NCI-H187 (cell line): ENCODE results near the gene SPNS2.

Source experiments
- DNase-seq, 2 experiments: peaks; one replicate each; lab custom pipeline; 2025; lab: John Stamatoyannopoulos, UW

Gene SPNS2

GRCh38 chr17:4480929-4481898, 17.5 kb upstream of the SPNS2 start:
- no peak for DNase-seq

- DNase-seq = no peak
Observed at GRCh38 chr17:4482338-4483011, 16.2 kb upstream of the SPNS2 start.

GRCh38 chr17:4483012-4483840, 15.5 kb upstream of the SPNS2 start:
- no peak for DNase-seq

- no peak for DNase-seq
Observed at GRCh38 chr17:4485676-4486646, 12.7 kb upstream of the SPNS2 start.

GRCh38 chr17:4487296-4487695, 11.4 kb upstream of the SPNS2 start:
- DNase-seq = no peak

- no peak for DNase-seq
Observed at GRCh38 chr17:4487820-4488716, 10.6 kb upstream of the SPNS2 start.

- no peak for DNase-seq
Observed at GRCh38 chr17:4488989-4489595, 9.6 kb upstream of the SPNS2 start.

- no peak for DNase-seq
Observed at GRCh38 chr17:4490109-4490591, 8.5 kb upstream of the SPNS2 start.

GRCh38 chr17:4490637-4491061, 8.0 kb upstream of the SPNS2 start:
- no peak for DNase-seq

GRCh38 chr17:4492721-4493561, 5.7 kb upstream of the SPNS2 start:
- no peak for DNase-seq

GRCh38 chr17:4497101-4497824, 1.4 kb upstream of the SPNS2 start:
- no peak for DNase-seq

GRCh38 chr17:4499431-4500190, 930 bp downstream of the SPNS2 start:
- no peak for DNase-seq

- DNase-seq = no peak
Observed at GRCh38 chr17:4500191-4500571, 1.5 kb downstream of the SPNS2 start.

GRCh38 chr17:4501295-4501949, 2.7 kb downstream of the SPNS2 start:
- DNase-seq = no peak

GRCh38 chr17:4502466-4503154, 3.9 kb downstream of the SPNS2 start:
- DNase-seq = no peak
